ENCODE data around the gene SCPEP1.

DNA sequence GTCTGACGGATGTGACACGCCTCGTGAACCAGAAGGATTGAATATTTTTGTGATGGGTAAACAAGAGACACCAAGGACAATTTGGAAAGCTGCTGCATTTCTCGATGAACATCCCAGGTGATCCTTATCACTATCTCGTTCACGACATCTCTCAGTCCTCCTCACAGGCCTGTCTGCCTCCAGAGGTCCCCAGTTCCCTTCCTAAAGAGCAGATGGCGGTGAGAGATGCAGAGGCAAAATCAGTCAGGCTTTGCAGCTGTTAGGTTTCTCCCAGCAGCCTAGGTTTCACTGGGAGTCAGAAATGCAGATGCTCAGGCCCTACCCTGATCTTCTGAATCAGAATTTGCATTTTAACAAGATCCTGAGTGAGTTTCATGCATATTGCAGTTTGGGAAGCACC, 23.6 kb downstream of the SCPEP1 start:
- no peak for TF ChIP-seq POLR2A (IDR thresholded peaks at IDR 0.05)
- TF ChIP-seq, protein P1, sequence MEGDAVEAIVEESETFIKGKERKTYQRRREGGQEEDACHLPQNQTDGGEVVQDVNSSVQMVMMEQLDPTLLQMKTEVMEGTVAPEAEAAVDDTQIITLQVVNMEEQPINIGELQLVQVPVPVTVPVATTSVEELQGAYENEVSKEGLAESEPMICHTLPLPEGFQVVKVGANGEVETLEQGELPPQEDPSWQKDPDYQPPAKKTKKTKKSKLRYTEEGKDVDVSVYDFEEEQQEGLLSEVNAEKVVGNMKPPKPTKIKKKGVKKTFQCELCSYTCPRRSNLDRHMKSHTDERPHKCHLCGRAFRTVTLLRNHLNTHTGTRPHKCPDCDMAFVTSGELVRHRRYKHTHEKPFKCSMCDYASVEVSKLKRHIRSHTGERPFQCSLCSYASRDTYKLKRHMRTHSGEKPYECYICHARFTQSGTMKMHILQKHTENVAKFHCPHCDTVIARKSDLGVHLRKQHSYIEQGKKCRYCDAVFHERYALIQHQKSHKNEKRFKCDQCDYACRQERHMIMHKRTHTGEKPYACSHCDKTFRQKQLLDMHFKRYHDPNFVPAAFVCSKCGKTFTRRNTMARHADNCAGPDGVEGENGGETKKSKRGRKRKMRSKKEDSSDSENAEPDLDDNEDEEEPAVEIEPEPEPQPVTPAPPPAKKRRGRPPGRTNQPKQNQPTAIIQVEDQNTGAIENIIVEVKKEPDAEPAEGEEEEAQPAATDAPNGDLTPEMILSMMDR (IDR thresholded peaks at IDR 0.05 in 4 of 5, conservative IDR thresholded peaks at IDR 0.05 in 1 of 5), result no peak

Data from gastrocnemius medialis (tissue), 4 donors.